Uterus (tissue), 2 donors: ENCODE data around the gene AARS1.

ENCODE experiments used
- POLR2A ChIP-seq, 2 donors: fragments of 450-650 bp; IDR thresholded peaks; one replicate each; pipeline ENCODE4 v1.6.1; 2016; ENCODE audit warnings: antibody characterized with exemption in 2 of 2, mild to moderate bottlenecking in 1 of 2, moderate library complexity in 1 of 2
- TF ChIP-seq, protein P1 (sequence below), 4 experiments: fragments of 200-600 bp in 2 of 4; fragments of 450-650 bp in 2 of 4; sonication (generic) in 2 of 4; IDR thresholded peaks; one replicate each; pipeline ENCODE4 v1.5.1; 2016 to 2019; ENCODE audit warnings: antibody characterized with exemption in 4 of 4, mild to moderate bottlenecking in 2 of 4, moderate library complexity in 1 of 4

DNA sequence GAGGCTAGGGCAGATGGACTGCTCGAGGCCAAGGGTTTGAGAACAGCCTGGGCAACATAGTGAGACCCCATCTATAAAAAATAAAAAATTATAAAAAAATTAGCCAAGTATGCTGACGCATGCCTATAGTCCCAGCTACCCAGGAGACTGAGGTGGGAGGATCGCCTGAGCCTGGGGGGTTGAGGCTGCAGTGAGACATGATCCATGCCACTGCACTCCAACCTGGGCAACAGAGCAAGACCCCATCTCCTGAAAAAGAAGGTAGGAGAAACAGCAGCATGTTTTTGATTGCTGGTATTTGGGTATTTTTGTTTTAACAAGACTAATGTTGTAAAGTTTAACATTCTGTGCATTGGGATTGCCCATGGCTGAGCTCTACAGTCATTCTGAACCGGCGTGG is 48.5 kb upstream of the AARS1 start:
- TF ChIP-seq POLR2A (IDR thresholded peaks at IDR 0.05) = no peak
- TF ChIP-seq, protein P1, sequence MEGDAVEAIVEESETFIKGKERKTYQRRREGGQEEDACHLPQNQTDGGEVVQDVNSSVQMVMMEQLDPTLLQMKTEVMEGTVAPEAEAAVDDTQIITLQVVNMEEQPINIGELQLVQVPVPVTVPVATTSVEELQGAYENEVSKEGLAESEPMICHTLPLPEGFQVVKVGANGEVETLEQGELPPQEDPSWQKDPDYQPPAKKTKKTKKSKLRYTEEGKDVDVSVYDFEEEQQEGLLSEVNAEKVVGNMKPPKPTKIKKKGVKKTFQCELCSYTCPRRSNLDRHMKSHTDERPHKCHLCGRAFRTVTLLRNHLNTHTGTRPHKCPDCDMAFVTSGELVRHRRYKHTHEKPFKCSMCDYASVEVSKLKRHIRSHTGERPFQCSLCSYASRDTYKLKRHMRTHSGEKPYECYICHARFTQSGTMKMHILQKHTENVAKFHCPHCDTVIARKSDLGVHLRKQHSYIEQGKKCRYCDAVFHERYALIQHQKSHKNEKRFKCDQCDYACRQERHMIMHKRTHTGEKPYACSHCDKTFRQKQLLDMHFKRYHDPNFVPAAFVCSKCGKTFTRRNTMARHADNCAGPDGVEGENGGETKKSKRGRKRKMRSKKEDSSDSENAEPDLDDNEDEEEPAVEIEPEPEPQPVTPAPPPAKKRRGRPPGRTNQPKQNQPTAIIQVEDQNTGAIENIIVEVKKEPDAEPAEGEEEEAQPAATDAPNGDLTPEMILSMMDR (IDR thresholded peaks at IDR 0.05) = no peak
